ENCODE results near the gene PHF24. TPM values are rescaled to one million over a fixed set of nuclear protein-coding genes. Genes with fewer than 3 reads are reported as not detected.
A peak's percentile ranks its signal among the peaks of the same experiment; 100 is the strongest.
"Not testable (repeated sequence)": the region's sequence is repeated elsewhere in the genome, so short reads cannot be mapped to it uniquely, and the experiment has no call there.

PHF24 gene
- polyA plus RNA-seq, 3 donors: 0.14 to 0.47 (median 0.18) TPM

- no peak for DNase-seq (ENCODE audit: extremely low read depth in 1 of 11, low read depth in 9 of 11, low spot score in 4 of 11)
Observed at GRCh38 chr9:34994260-34994899, 36.3 kb downstream of the PHF24 start.

DNA sequence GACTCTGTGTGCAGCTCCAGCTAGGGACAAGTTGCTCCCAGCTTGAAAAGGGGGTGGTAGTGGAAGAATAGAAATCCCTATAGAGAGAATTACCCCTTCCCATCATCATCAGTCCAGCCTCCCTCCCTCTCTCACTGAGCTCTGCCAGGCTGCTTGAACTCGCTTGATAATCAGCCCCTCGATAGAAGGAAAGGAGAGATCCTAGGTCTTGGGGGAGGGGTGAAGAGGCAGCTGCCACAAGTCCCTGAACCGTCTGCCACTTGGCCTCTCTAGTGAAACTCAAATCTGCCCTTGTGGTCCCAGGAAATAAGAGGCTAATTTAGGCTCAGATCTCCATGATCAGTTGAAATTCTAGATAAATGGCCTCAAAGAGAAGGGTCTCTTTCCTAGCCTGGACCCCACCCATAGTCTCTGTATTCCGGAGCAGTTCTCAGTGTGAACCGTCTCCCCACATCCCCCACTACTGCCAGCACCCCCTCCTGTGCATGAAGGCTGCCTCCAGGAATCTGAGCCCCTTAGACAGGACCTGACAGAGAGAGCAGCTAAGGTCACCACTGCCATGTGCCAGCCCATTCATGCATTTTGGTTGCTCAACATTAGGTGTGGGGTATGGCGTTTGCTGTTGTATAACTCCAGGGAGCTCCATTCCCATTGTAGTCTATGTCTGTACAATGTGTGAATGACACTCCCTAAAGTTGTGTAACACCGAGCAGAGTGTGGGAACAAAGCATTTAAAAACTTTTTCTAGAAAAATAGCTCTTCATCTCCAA, 37.0 kb downstream of the PHF24 start:
- no peak for DNase-seq (ENCODE audit: extremely low read depth in 1 of 11, low read depth in 9 of 11, low spot score in 4 of 11)

GRCh38 chr9:34995670-34996060, 37.6 kb downstream of the PHF24 start:
- no peak for DNase-seq (ENCODE audit: extremely low read depth in 1 of 11, low read depth in 9 of 11, low spot score in 4 of 11)

DNA sequence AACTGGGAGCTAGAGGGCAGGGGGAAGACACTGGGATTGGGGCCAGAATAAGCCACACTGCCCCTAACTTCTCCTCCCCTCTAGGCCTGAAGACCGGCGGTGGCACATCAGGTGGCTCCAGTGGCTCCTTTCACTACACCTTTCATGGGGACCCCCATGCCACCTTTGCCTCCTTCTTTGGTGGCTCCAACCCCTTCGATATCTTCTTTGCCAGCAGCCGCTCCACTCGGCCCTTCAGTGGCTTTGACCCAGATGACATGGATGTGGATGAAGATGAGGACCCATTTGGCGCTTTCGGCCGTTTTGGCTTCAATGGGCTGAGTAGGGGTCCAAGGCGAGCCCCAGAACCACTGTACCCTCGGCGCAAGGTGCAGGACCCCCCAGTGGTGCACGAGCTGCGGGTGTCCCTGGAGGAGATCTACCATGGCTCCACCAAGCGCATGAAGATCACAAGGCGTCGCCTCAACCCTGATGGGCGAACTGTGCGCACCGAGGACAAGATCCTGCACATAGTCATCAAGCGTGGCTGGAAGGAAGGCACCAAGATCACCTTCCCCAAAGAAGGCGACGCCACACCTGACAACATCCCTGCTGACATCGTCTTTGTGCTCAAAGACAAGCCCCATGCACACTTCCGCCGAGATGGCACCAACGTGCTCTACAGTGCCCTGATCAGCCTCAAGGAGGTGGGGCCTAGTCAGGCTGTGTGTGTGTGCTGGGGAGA, 38.3 kb downstream of the PHF24 start:
- no peak for DNase-seq (ENCODE audit: extremely low read depth in 1 of 11, low read depth in 9 of 11, low spot score in 4 of 11)

- peak in 1 of 11 donors; percentile 58 for DNase-seq (ENCODE audit: extremely low read depth in 1 of 11, low read depth in 9 of 11, low spot score in 4 of 11)
Observed at GRCh38 chr9:34996905-34997279, 38.8 kb downstream of the PHF24 start.

- DNase-seq (ENCODE audit: extremely low read depth in 1 of 11, low read depth in 9 of 11, low spot score in 4 of 11): no peak
Observed at GRCh38 chr9:34997379-34997781, 39.3 kb downstream of the PHF24 start.

- no peak for DNase-seq (ENCODE audit: extremely low read depth in 1 of 11, low read depth in 9 of 11, low spot score in 4 of 11)
Observed at GRCh38 chr9:34998266-34998665, 40.2 kb downstream of the PHF24 start.

DNA sequence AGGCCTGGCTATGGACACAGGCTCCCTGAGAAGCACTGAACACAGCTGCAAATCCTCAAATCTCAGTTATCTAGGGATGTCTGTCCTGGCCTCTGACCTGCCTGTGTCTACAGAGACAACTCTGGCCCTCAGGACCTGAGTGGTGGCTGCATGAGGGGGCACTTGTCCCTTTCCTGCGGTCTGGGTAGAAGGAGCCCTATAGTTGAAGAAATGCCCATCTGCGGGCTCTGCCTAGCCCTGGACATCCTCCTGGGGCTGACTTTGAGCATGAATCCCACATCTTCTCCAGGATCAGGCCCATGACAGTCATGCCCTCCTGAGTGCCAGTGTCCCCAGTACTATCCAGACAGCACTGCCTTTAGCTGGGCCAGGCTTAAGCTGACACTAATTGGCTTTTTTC, 41.5 kb downstream of the PHF24 start:
- DNase-seq (ENCODE audit: extremely low read depth in 1 of 11, low read depth in 9 of 11, low spot score in 4 of 11): no peak

DNA sequence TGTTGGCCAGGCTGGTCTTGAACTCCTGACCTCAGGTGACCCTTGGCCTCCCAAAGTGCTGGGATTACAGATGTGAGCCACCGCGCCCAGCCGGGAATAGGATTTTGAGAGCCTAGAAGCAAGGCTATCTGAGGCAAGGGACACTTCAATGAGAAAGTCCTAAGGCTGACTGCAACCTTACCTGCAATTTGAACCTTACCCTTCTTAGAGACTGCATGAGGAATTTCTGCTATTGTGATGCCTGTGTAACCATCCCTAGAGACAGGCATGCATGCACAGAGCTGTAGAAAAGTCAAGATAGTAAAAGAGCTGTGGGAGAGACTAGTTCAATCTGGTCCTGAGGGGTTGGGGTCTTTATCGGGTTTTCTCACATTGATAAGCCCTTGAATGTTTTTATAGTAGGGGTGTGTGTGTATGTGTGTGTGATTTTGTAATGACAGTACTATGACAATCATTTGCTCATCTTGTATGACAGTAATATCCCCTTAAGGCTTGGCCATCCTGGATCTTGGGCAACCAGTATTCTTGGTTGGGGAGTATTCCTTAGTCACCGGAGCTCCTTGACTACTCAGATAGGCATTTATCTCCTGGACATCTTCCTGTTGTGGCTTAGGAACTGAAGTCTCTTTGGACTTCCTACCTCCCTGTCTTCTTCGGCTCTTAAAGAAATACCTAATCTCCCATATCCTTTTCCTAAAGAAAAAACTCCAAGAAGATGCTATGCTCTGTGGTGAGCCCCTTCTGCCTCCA, 42.6 kb downstream of the PHF24 start:
- DNase-seq (ENCODE audit: extremely low read depth in 1 of 11, low read depth in 9 of 11, low spot score in 4 of 11): no peak

GRCh38 chr9:35001285-35001677, 43.2 kb downstream of the PHF24 start:
- no peak for DNase-seq (ENCODE audit: extremely low read depth in 1 of 11, low read depth in 9 of 11, low spot score in 4 of 11)

DNA sequence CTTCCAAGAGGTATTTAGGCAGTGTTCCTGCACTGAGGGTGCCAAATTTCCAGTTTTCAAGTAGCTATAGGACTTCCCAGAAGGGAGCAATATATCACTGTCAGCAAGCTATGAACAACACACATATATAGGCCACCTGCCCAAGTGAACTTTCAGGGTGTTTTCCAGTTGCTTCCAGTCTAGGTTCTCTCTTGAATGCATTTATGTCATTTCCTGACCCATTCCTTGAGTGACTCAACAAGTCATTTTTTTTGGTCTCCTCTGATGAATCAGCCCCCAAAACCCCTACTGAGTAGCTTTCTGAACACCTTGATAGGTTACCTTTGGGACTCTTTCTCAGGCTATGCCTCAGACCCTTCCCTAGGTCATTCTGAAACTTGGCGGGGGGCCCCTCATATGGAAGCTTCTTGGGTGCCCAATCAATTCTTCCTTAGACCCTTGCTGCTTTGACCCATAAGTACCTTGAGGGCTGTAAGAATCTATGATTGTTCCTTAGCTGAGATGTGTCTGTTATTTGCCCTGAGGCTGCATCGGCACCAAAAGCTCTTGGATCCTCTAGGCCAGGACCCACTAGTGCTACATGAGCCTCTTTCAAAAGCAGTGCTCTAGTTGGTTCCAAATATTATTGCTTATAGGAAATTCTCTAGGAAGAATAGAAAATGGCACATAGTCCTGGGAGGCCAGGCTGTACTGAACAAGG, 43.9 kb downstream of the PHF24 start:
- DNase-seq (ENCODE audit: extremely low read depth in 1 of 11, low read depth in 9 of 11, low spot score in 4 of 11): no peak

- DNase-seq (ENCODE audit: extremely low read depth in 1 of 11, low read depth in 9 of 11, low spot score in 4 of 11): no peak
Observed at GRCh38 chr9:35002623-35003022, 44.5 kb downstream of the PHF24 start.

- DNase-seq (ENCODE audit: extremely low read depth in 1 of 11, low read depth in 9 of 11, low spot score in 4 of 11): not testable (repeated sequence)
Observed at GRCh38 chr9:35004299-35004698, 46.2 kb downstream of the PHF24 start.

- DNase-seq (ENCODE audit: extremely low read depth in 1 of 11, low read depth in 9 of 11, low spot score in 4 of 11): no peak
Observed at GRCh38 chr9:35010351-35010958, 52.4 kb downstream of the PHF24 start.

DNA sequence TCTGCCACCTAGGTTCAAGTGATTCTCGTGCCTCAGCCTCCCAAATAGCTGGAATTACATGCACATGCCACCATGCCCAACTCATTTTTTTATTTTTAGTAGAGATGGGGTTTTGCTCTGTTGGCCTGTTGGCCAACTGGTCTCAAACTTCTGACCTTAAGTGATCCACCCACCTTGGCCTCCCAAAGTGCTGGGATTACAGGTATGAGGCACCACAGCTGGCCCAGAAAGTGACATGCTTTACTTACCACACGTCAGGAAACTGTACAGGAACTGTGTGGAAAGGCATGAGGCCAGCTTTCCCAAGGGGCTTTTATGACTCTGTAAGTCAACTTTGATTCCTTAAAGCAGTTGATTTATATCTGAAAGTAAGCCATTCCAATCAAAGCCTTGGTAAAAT, 56.4 kb downstream of the PHF24 start:
- no peak for DNase-seq (ENCODE audit: extremely low read depth in 1 of 11, low read depth in 9 of 11, low spot score in 4 of 11)

- DNase-seq (ENCODE audit: extremely low read depth in 1 of 11, low read depth in 9 of 11, low spot score in 4 of 11): not testable (repeated sequence)
Observed at GRCh38 chr9:35023443-35023842, 65.4 kb downstream of the PHF24 start.

GRCh38 chr9:35026671-35027070, 68.6 kb downstream of the PHF24 start:
- DNase-seq (ENCODE audit: extremely low read depth in 1 of 11, low read depth in 9 of 11, low spot score in 4 of 11): no peak

DNA sequence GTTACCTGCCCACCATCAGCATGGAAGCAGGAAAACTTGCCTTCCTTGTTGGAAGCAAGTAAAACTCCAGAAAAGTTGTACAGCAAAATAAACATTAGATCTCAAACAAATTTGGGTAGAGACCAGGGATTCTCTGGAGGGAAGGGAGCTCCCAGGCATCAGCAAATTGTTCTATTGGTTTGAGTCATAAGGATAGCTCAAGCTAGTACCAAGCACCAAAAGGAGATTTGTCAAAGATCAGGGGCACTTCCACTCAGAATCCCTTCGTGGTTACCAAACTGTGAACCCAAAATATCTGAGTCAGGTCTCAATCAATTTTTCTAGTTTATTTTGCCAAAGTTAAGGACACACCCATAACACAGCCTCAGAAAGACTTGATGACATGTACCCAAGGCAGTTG, 69.3 kb downstream of the PHF24 start:
- no peak for DNase-seq (ENCODE audit: extremely low read depth in 1 of 11, low read depth in 9 of 11, low spot score in 4 of 11)

DNA sequence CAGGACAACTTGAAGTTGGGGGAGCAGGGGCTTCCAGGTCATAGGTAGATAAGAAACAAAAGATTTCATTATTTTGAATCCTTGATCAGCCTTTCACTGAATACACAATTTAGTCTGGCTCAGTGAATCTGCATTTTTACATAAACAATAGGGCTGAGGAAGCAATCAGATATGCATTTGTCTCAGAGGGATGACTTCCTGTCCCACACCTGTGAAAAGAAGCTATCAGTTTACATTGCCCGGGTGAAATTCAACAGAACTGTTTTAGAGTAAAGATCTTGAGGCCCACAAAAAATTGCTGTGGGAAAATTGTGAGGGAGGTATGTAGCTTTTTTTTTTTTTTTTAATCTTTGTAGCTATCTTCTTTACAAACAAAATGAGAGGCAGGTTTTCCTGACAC, 69.8 kb downstream of the PHF24 start:
- DNase-seq (ENCODE audit: extremely low read depth in 1 of 11, low read depth in 9 of 11, low spot score in 4 of 11): no peak

All from renal cortex interstitium (tissue), 11 donors.